ENCODE results near the gene CUL9.

The CUL9 gene

GRCh38 chr6:43250992-43251373 is 69.0 kb downstream of the CUL9 start:
- 40% methylated on average over 8 of the region's 8 CpGs for WGBS
- Histone ChIP-seq H3K18ac (ENCODE audit: low read depth in 1 of 2, low read length in 2 of 2) (no peak overlapping the region), H2AK5ac (ENCODE audit: low read length, severe bottlenecking) (no peak overlapping the region), H3K4me3 (ENCODE audit: insufficient read depth in 1 of 2, low read depth in 1 of 2, low read length in 2 of 2) (no peak overlapping the region), H3K27me3 (ENCODE audit: control insufficient read depth in 1 of 2, insufficient read depth in 1 of 2, low read length in 2 of 2) (peaks cover 64 to 73% of the 10 kb centered on the region in 2 experiments), H3K23ac (ENCODE audit: low read length in 2 of 2) (no peak overlapping the region), H3K4me2 (ENCODE audit: low read length, poor library complexity, severe bottlenecking) (no peak overlapping the region), H3K36me3 (ENCODE audit: control insufficient read depth in 1 of 2, insufficient read depth in 2 of 2, low read depth in 1 of 2, low read length in 2 of 2) (no peaks in the 10 kb centered on the region), H4K91ac (ENCODE audit: low read length) (no peak overlapping the region), H3K9me3 (ENCODE audit: control insufficient read depth, low read length) (no peaks in the 10 kb centered on the region), H3K4me1 (ENCODE audit: control insufficient read depth, insufficient read depth, low read depth, low read length) (peaks cover 14% of the 10 kb centered on the region), H2AFZ (ENCODE audit: low read depth, low read length) (no peak overlapping the region), H2BK15ac (ENCODE audit: low read depth, poor library complexity, severe bottlenecking) (no peak overlapping the region), H3K4ac (ENCODE audit: low read depth in 1 of 2, low read length in 2 of 2) (no peak overlapping the region), H2BK5ac (ENCODE audit: low read depth, low read length, poor library complexity, severe bottlenecking) (no peak overlapping the region), H3K14ac (ENCODE audit: low read length in 2 of 2) (no peak overlapping the region), H3K9ac (ENCODE audit: low read length) (no peak overlapping the region), H4K8ac (ENCODE audit: low read length) (no peak overlapping the region), H3K27ac (ENCODE audit: low read length, poor library complexity, severe bottlenecking) (no peak overlapping the region), H3K79me1 (replicated peaks; ENCODE audit: low read length, poor library complexity, severe bottlenecking) (no peaks in the 10 kb centered on the region), H2BK120ac (ENCODE audit: low read depth, low read length) (no peak overlapping the region), H2BK12ac (ENCODE audit: low read length in 2 of 2) (no peak overlapping the region)
- no peak for DNase-seq

GRCh38 chr6:43253401-43253800 is 71.4 kb downstream of the CUL9 start:
- no peaks in the 10 kb centered on the region for H3K36me3 ChIP-seq (ENCODE audit: control insufficient read depth in 1 of 2, insufficient read depth in 2 of 2, low read depth in 1 of 2, low read length in 2 of 2)
- no peak overlapping the region for H3K4me2 ChIP-seq (ENCODE audit: low read length, poor library complexity, severe bottlenecking)
- no peak overlapping the region for H2BK5ac ChIP-seq (ENCODE audit: low read depth, low read length, poor library complexity, severe bottlenecking)
- no peak overlapping the region for H3K9ac ChIP-seq (ENCODE audit: low read length)
- no peak overlapping the region for H3K4me3 ChIP-seq (ENCODE audit: insufficient read depth in 1 of 2, low read depth in 1 of 2, low read length in 2 of 2)
- peaks cover 1% of the 10 kb centered on the region for H3K4me1 ChIP-seq (ENCODE audit: control insufficient read depth, insufficient read depth, low read depth, low read length)
- no peak overlapping the region for H3K4ac ChIP-seq (ENCODE audit: low read depth in 1 of 2, low read length in 2 of 2)
- no peak overlapping the region for H2BK12ac ChIP-seq (ENCODE audit: low read length in 2 of 2)
- H4K91ac ChIP-seq (ENCODE audit: low read length): no peak overlapping the region
- no peak overlapping the region for H3K14ac ChIP-seq (ENCODE audit: low read length in 2 of 2)
- DNase-seq: no peak
- H3K79me1 ChIP-seq (replicated peaks; ENCODE audit: low read length, poor library complexity, severe bottlenecking): no peaks in the 10 kb centered on the region
- WGBS: 93% methylated on average over 11 of the region's 11 CpGs
- no peak overlapping the region for H2BK120ac ChIP-seq (ENCODE audit: low read depth, low read length)
- H3K27me3 ChIP-seq (ENCODE audit: control insufficient read depth in 1 of 2, insufficient read depth in 1 of 2, low read length in 2 of 2): peaks cover 62 to 64% of the 10 kb centered on the region in 2 experiments
- H3K9me3 ChIP-seq (ENCODE audit: control insufficient read depth, low read length): no peaks in the 10 kb centered on the region
- H4K8ac ChIP-seq (ENCODE audit: low read length): no peak overlapping the region
- no peak overlapping the region for H3K27ac ChIP-seq (ENCODE audit: low read length, poor library complexity, severe bottlenecking)
- H3K18ac ChIP-seq (ENCODE audit: low read depth in 1 of 2, low read length in 2 of 2): no peak overlapping the region
- no peak overlapping the region for H3K23ac ChIP-seq (ENCODE audit: low read length in 2 of 2)
- H2AK5ac ChIP-seq (ENCODE audit: low read length, severe bottlenecking): no peak overlapping the region
- H2AFZ ChIP-seq (ENCODE audit: low read depth, low read length): no peak overlapping the region
- no peak overlapping the region for H2BK15ac ChIP-seq (ENCODE audit: low read depth, poor library complexity, severe bottlenecking)

GRCh38 chr6:43254138-43254817 is 72.3 kb downstream of the CUL9 start:
- Histone ChIP-seq H3K27me3 (ENCODE audit: control insufficient read depth in 1 of 2, insufficient read depth in 1 of 2, low read length in 2 of 2) (peaks cover 60% of the 10 kb centered on the region in 2 experiments), H2AFZ (ENCODE audit: low read depth, low read length) (no peak overlapping the region), H3K9ac (ENCODE audit: low read length) (no peak overlapping the region), H3K9me3 (ENCODE audit: control insufficient read depth, low read length) (no peaks in the 10 kb centered on the region), H3K4ac (ENCODE audit: low read depth in 1 of 2, low read length in 2 of 2) (no peak overlapping the region), H3K18ac (ENCODE audit: low read depth in 1 of 2, low read length in 2 of 2) (no peak overlapping the region), H2BK12ac (ENCODE audit: low read length in 2 of 2) (peak overlapping the region in 1 of 2 experiments; percentile 9), H3K4me1 (ENCODE audit: control insufficient read depth, insufficient read depth, low read depth, low read length) (peaks cover 1% of the 10 kb centered on the region), H3K4me2 (ENCODE audit: low read length, poor library complexity, severe bottlenecking) (no peak overlapping the region), H2BK15ac (ENCODE audit: low read depth, poor library complexity, severe bottlenecking) (no peak overlapping the region), H3K14ac (ENCODE audit: low read length in 2 of 2) (no peak overlapping the region), H3K36me3 (ENCODE audit: control insufficient read depth in 1 of 2, insufficient read depth in 2 of 2, low read depth in 1 of 2, low read length in 2 of 2) (no peaks in the 10 kb centered on the region), H4K91ac (ENCODE audit: low read length) (no peak overlapping the region), H4K8ac (ENCODE audit: low read length) (no peak overlapping the region), H3K79me1 (replicated peaks; ENCODE audit: low read length, poor library complexity, severe bottlenecking) (no peaks in the 10 kb centered on the region), H3K23ac (ENCODE audit: low read length in 2 of 2) (no peak overlapping the region), H3K27ac (ENCODE audit: low read length, poor library complexity, severe bottlenecking) (no peak overlapping the region), H3K4me3 (ENCODE audit: insufficient read depth in 1 of 2, low read depth in 1 of 2, low read length in 2 of 2) (no peak overlapping the region), H2AK5ac (ENCODE audit: low read length, severe bottlenecking) (no peak overlapping the region), H2BK120ac (ENCODE audit: low read depth, low read length) (no peak overlapping the region), H2BK5ac (ENCODE audit: low read depth, low read length, poor library complexity, severe bottlenecking) (no peak overlapping the region)
- WGBS: 88% methylated on average over 15 of the region's 15 CpGs
- DNase-seq: no peak

GRCh38 chr6:43254846-43255245 is 72.8 kb downstream of the CUL9 start:
- WGBS: 88% methylated on average over 11 of the region's 11 CpGs
- H3K36me3 ChIP-seq (ENCODE audit: control insufficient read depth in 1 of 2, insufficient read depth in 2 of 2, low read depth in 1 of 2, low read length in 2 of 2): no peaks in the 10 kb centered on the region
- H2AFZ ChIP-seq (ENCODE audit: low read depth, low read length): no peak overlapping the region
- no peak overlapping the region for H3K18ac ChIP-seq (ENCODE audit: low read depth in 1 of 2, low read length in 2 of 2)
- H4K91ac ChIP-seq (ENCODE audit: low read length): no peak overlapping the region
- H3K4ac ChIP-seq (ENCODE audit: low read depth in 1 of 2, low read length in 2 of 2): no peak overlapping the region
- H2BK12ac ChIP-seq (ENCODE audit: low read length in 2 of 2): peak overlapping the region in 1 of 2 experiments; percentile 9
- H2BK15ac ChIP-seq (ENCODE audit: low read depth, poor library complexity, severe bottlenecking): no peak overlapping the region
- H3K27ac ChIP-seq (ENCODE audit: low read length, poor library complexity, severe bottlenecking): no peak overlapping the region
- no peak for DNase-seq
- no peak overlapping the region for H2AK5ac ChIP-seq (ENCODE audit: low read length, severe bottlenecking)
- H3K14ac ChIP-seq (ENCODE audit: low read length in 2 of 2): no peak overlapping the region
- H3K4me2 ChIP-seq (ENCODE audit: low read length, poor library complexity, severe bottlenecking): no peak overlapping the region
- no peak overlapping the region for H4K8ac ChIP-seq (ENCODE audit: low read length)
- no peak overlapping the region for H3K9ac ChIP-seq (ENCODE audit: low read length)
- H3K79me1 ChIP-seq (replicated peaks; ENCODE audit: low read length, poor library complexity, severe bottlenecking): no peaks in the 10 kb centered on the region
- H3K27me3 ChIP-seq (ENCODE audit: control insufficient read depth in 1 of 2, insufficient read depth in 1 of 2, low read length in 2 of 2): peaks cover 61 to 63% of the 10 kb centered on the region in 2 experiments
- no peaks in the 10 kb centered on the region for H3K9me3 ChIP-seq (ENCODE audit: control insufficient read depth, low read length)
- H3K4me3 ChIP-seq (ENCODE audit: insufficient read depth in 1 of 2, low read depth in 1 of 2, low read length in 2 of 2): no peak overlapping the region
- no peak overlapping the region for H3K23ac ChIP-seq (ENCODE audit: low read length in 2 of 2)
- peaks cover 1% of the 10 kb centered on the region for H3K4me1 ChIP-seq (ENCODE audit: control insufficient read depth, insufficient read depth, low read depth, low read length)
- H2BK5ac ChIP-seq (ENCODE audit: low read depth, low read length, poor library complexity, severe bottlenecking): no peak overlapping the region
- H2BK120ac ChIP-seq (ENCODE audit: low read depth, low read length): no peak overlapping the region

Measured in mesenchymal stem cell (in vitro differentiated cells and primary cell).